ENCODE measurements around the gene SEC63. TPM values are rescaled to one million over a fixed set of nuclear protein-coding genes. Genes with fewer than 3 reads are reported as not detected.

Gene SEC63
- total and polyA plus RNA-seq, 8 donors = 10.3 to 162 (median 29.7) TPM

DNA sequence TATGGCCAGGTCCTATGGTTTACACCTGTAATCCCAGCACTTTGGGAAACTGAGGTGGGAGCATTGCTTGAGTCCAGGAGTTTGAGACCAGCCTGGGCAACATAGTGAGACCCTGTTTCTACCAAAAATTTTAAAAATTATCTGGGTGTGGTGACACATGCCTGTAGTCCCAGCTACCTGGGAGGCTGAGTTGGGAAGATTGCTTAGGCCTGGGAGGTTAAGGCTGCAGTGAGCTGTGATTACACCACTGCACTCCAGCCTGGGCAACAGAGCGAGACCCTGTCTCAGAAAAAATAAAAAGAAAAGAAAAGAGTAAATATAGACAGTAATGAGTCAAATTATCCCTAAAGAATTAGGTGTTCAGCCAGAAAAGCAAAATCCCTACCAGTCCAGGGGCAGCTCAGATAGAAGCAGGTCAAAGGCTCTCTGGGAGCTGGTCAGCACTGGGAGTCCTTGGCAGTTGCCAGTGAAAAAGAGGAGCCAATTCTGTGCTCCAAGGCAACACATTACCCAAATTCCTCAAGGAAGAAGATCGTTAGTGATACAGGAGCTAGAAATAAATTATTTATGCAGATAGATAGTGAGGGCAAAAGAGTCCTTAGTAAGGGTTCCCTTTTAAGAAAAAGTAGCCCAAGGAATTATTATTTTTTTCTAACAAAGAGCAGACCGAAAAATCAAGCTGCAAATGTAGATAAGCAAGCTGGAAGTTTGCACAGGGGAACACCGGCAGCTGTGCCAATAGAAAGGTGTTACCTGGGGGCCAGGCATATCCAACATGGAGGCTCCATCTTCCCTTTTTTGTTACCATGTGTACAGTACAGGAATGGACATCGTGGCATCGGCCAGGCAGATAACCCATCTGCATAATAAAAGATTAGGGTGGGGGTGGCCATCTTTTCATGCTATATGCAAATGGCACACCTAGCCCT is 31.4 kb upstream of the SEC63 start:
- Histone ChIP-seq H3K36me3 (no peaks in the 10 kb centered on the region), H3K27me3 (no peaks in the 10 kb centered on the region), H3K4me3 (no peak overlapping the region), H3K4me1 (peaks cover 0 to 8% (median 0%) of the 10 kb centered on the region in 4 donors), H3K9me3 (no peaks in the 10 kb centered on the region), H3K27ac (no peak overlapping the region)
- TF ChIP-seq EP300 (IDR thresholded peaks at IDR 0.05) (no peak), POLR2AphosphoS5 (IDR thresholded peaks at IDR 0.05) (no peak), POLR2A (IDR thresholded peaks at IDR 0.05) (no peak)
- TF ChIP-seq, protein P1, sequence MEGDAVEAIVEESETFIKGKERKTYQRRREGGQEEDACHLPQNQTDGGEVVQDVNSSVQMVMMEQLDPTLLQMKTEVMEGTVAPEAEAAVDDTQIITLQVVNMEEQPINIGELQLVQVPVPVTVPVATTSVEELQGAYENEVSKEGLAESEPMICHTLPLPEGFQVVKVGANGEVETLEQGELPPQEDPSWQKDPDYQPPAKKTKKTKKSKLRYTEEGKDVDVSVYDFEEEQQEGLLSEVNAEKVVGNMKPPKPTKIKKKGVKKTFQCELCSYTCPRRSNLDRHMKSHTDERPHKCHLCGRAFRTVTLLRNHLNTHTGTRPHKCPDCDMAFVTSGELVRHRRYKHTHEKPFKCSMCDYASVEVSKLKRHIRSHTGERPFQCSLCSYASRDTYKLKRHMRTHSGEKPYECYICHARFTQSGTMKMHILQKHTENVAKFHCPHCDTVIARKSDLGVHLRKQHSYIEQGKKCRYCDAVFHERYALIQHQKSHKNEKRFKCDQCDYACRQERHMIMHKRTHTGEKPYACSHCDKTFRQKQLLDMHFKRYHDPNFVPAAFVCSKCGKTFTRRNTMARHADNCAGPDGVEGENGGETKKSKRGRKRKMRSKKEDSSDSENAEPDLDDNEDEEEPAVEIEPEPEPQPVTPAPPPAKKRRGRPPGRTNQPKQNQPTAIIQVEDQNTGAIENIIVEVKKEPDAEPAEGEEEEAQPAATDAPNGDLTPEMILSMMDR (IDR thresholded peaks at IDR 0.05) = no peak
- intact Hi-C loops (cut with DNase I; ENCODE audit: low total_unique reads) = no loop called here
- DNase-seq = peak in 1 of 2 donors; percentile 18
- WGBS, 5 donors = 35 to 49% (median 40%) methylated on average over 6 of the region's 6 CpGs

DNA sequence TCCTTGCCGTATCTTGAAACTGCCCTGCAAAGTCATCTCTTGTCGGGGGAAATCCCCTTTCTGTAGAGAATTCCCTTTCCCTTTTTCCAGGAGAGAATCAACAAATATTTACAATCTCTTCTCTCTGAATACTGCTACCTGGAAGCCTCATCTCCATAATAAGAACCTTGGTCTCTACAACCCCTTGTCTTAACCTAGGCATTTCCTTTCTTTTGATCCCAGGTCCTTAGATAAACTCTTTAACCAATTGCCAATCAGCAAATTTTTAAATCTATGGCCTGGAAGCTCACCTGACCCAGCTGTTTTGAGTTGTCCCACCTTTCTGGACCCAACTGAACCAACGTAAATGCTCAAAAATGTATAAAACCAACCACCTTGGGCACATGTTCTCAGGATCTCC is 30.6 kb upstream of the SEC63 start:
- Histone ChIP-seq H3K27ac (no peak overlapping the region), H3K36me3 (no peaks in the 10 kb centered on the region), H3K4me3 (no peak overlapping the region), H3K27me3 (no peaks in the 10 kb centered on the region), H3K4me1 (peaks cover 0 to 8% (median 0%) of the 10 kb centered on the region in 4 donors), H3K9me3 (no peaks in the 10 kb centered on the region)
- 80 to 94% (median 88%) methylated on average over 3 of the region's 3 CpGs for WGBS, 5 donors
- TF ChIP-seq EP300 (IDR thresholded peaks at IDR 0.05) (no peak), POLR2AphosphoS5 (IDR thresholded peaks at IDR 0.05) (no peak), POLR2A (IDR thresholded peaks at IDR 0.05) (no peak)
- TF ChIP-seq, protein P1 (IDR thresholded peaks at IDR 0.05) = no peak
- DNase-seq = no peak
- intact Hi-C loops (cut with DNase I; ENCODE audit: low total_unique reads) = no loop called here

DNA sequence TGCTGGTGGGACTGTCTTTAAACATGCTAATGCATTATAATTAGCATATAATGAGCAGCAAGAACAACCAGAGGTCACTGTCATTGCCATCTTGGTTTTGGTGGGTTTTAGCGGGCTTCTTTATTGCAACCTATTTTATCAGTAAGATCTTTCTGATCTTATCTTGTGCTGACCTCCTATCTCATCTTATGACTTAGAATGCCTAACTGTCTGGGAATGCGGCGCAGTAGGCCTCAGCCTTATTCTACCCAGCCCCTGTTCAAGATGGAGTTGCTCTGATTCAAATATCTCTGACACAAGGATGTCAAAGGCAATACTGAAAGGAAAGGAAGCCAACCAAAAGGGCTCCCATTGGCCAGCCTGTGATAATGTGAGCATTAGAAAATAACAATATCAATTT is 29.8 kb upstream of the SEC63 start:
- intact Hi-C loops (cut with DNase I; ENCODE audit: low total_unique reads) = no loop called here
- 85 to 95% (median 93%) methylated on average over 3 of the region's 3 CpGs for WGBS, 5 donors
- TF ChIP-seq POLR2A (IDR thresholded peaks at IDR 0.05) = no peak
- TF ChIP-seq, protein P1 (IDR thresholded peaks at IDR 0.05) = no peak
- TF ChIP-seq EP300 (IDR thresholded peaks at IDR 0.05) = no peak
- TF ChIP-seq POLR2AphosphoS5 (IDR thresholded peaks at IDR 0.05) = no peak
- Histone ChIP-seq H3K4me3 (no peak overlapping the region), H3K4me1 (peaks cover 0 to 8% (median 0%) of the 10 kb centered on the region in 4 donors), H3K27me3 (no peaks in the 10 kb centered on the region), H3K9me3 (no peaks in the 10 kb centered on the region), H3K27ac (no peak overlapping the region), H3K36me3 (no peaks in the 10 kb centered on the region)
- no peak for DNase-seq

DNA sequence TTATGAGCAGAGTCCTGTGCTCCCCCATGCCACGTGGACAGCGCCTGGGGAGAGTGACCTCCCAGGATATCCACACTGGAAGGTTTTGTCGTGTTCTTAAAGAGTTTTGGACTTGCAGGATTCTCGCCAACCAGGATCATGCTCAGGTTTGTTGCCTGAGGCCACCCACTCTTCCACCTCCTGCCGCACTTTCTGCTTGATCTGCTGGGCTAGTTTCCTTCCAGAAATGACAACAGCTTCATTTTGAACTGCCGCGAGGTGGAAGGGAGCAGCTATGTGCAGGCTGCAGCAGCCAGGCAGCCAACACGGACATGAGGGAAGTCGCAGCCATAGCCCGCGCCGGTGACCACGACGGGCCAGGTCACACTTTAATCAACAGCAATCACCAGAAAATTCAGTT is 27.7 kb upstream of the SEC63 start:
- no peaks in the 10 kb centered on the region for H3K36me3 ChIP-seq
- H3K4me3 ChIP-seq = no peak overlapping the region
- intact Hi-C loops (cut with DNase I; ENCODE audit: low total_unique reads) = no loop called here
- 85 to 95% (median 91%) methylated on average over 14 of the region's 14 CpGs for WGBS, 5 donors
- H3K4me1 ChIP-seq = peaks cover 0 to 8% (median 0%) of the 10 kb centered on the region in 4 donors
- TF ChIP-seq POLR2A (IDR thresholded peaks at IDR 0.05) (no peak), POLR2AphosphoS5 (IDR thresholded peaks at IDR 0.05) (no peak), EP300 (IDR thresholded peaks at IDR 0.05) (no peak)
- TF ChIP-seq, protein P1 (IDR thresholded peaks at IDR 0.05) = no peak
- no peak overlapping the region for H3K27ac ChIP-seq
- no peaks in the 10 kb centered on the region for H3K9me3 ChIP-seq
- no peak for DNase-seq
- H3K27me3 ChIP-seq = peaks cover 0 to 9% (median 0%) of the 10 kb centered on the region in 3 donors

Measured in stomach (tissue), 9 donors.